GM12801 (cell line): ENCODE results near the gene ZNF292.

Source experiments
- TF ChIP-seq, protein P1 (sequence below): IDR thresholded peaks from one replicate; pipeline ENCODE4 v1.5.1; 2011; ENCODE audit warnings: control low read depth; ENCODE audit not compliant: insufficient read length; ENCODE audit errors: extremely low read depth

Gene ZNF292

DNA sequence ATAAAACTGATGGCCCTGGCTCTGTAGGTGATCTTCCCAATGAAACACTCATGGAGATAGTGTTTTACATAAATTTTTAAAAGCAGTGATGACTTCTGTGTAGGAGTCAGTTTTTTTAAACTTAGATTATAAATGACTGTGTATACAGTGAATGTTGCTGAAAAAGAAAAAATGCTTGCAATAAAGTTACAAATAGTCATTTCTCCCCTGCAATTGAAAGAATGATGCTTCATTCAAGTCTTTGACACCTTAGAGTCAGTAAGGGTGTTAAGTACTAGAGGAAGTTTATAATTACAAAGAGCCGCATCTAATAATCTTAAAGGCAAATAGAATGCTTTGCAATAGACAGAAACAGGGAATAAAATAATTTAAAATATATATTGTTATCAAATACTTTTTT lies 27.6 kb downstream of the ZNF292 start:
- TF ChIP-seq, protein P1, sequence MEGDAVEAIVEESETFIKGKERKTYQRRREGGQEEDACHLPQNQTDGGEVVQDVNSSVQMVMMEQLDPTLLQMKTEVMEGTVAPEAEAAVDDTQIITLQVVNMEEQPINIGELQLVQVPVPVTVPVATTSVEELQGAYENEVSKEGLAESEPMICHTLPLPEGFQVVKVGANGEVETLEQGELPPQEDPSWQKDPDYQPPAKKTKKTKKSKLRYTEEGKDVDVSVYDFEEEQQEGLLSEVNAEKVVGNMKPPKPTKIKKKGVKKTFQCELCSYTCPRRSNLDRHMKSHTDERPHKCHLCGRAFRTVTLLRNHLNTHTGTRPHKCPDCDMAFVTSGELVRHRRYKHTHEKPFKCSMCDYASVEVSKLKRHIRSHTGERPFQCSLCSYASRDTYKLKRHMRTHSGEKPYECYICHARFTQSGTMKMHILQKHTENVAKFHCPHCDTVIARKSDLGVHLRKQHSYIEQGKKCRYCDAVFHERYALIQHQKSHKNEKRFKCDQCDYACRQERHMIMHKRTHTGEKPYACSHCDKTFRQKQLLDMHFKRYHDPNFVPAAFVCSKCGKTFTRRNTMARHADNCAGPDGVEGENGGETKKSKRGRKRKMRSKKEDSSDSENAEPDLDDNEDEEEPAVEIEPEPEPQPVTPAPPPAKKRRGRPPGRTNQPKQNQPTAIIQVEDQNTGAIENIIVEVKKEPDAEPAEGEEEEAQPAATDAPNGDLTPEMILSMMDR = no peak

DNA sequence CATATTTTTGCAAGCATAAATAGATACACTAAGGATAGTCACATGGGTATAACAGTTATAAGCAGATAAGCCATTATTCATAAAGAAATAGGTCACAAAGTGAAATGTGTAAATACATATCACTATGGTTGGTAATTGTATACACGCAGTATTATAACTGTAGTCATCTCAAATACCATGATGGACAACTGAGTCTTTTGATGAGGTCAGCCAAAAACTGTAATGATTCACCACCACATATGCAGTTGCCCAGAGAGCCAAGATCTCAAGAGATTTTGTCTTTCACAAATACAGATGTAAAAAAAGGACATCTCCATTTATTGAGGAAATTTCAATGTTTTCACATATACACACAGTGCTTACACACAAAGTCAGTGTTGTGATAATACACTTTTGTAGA lies 28.3 kb downstream of the ZNF292 start:
- TF ChIP-seq, protein P1 = no peak

DNA sequence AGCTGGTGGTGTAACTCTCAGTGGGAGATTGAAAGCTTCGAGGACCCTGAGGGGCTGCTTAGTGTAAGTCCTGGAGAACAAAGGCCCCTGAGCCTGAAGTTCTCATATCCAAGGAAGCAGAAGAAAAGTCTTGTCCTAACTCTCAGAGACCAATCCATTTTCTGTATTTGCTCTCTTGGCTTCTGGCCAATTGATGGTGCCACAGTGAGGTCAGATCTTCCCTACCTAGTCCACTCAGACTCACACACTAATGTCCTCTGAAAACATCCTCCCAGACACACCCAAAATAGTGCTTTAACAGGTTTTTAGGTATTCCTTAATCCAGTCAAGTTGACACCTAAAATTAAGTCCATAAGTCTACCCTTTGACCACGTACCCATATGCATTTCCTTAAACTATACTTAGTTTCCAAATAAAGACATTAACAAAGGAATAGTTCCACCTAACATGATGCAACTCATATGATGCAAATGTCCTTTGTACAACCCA lies 29.4 kb downstream of the ZNF292 start:
- TF ChIP-seq, protein P1 = no peak

DNA sequence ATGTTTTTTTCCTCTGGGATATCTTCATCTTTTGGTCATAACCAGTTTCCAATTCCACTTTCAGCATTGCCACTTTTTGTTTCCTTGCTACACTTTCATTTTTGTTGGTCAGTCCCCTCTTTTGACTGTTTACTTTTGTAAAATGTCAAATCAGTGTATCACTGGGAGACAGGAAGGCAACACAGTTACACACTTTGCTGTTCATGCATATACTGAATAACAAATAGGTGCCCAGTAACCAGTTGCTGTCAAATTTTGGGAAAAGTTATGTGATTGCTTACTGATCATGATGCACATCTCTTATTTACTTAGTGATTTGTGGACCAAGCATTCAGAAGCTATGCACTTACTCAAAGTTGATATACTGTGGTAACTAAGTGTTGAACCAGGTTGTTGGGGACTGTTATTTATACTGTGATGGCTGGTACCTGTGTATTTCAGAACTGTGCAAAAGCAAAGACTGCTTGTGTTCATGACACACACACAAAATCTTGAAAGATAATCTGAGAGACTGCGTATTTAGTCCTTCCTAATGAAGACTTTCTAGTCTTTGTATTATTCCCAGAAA lies 41.0 kb downstream of the ZNF292 start:
- TF ChIP-seq, protein P1 = no peak

DNA sequence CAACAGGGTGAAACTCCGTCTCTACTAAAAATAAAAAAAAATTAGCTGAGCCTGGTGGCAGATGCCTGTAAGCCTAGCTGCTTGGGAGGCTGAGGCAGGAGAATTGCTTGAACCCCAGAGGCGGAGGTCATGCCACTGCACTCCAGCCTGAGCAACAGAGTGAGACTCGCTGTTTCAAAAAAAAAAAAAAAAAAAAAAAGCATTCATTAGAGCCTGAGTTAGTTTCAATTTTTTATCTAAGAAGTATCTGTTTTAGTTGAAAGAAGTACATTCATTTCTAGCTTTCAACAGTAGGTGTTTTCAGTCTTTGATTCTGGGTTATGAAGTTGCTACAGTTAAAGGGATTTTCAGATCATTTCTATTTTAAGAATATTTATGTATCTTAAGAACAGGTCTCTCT lies 42.2 kb downstream of the ZNF292 start:
- TF ChIP-seq, protein P1 = no peak

DNA sequence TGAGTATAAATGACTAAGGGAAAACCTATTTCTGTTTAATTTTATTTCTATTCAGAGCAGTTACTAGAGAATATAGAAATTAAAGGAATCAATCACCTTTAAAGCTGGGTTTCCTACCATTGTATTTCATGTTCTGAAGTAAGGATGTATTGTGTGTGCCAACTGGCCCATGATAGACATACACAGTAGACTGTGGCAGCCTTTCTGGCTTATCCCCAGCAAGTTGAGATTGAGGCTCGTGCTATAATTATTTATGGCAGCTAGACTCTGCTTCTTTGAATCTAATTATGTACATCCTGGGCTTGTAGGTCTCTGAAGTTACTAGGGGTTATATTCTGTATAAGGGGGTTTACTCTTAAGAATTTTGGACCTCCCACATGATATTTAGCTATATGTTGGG lies 44.4 kb downstream of the ZNF292 start:
- TF ChIP-seq, protein P1 = no peak

GRCh38 chr6:87200469-87201175 lies 45.3 kb downstream of the ZNF292 start:
- TF ChIP-seq, protein P1 = no peak
